IMR-90 (cell line): ENCODE data around the gene HAGH. TPM values are rescaled to one million over a fixed set of nuclear protein-coding genes. Genes with fewer than 3 reads are reported as not detected.

ENCODE experiments used
- ATAC-seq: fragments of 200-7000 bp; cut with Tn5 transposase; 2 replicates; pipeline ENCODE4 v1.9.1; 2020; ENCODE audit warnings: low read depth, mild to moderate bottlenecking, moderate library complexity
- BruUV-seq: library from RNA; stranded (reverse); fragments of 400-500 nt; replicated peaks from 2 replicates; lab custom pipeline; 2021; lab: Mats Ljungman, UMichigan
- CTCF ChIA-PET: fragments of 300-600 bp; formaldehyde crosslinking; extraction: SDS; loops from one replicate; lab custom pipeline; 2021; ENCODE audit warnings: antibody characterized with exemption; lab: Yijun Ruan, JAX
- POLR2A ChIA-PET: fragments of 300-600 bp; sonication (Branson Sonifier 250); formaldehyde crosslinking; loops from one replicate; lab custom pipeline; 2022; ENCODE audit warnings: antibody characterized with exemption; ENCODE audit not compliant: unreplicated experiment; lab: Charles Lee
- DNase-seq: peaks from one replicate; pipeline ENCODE4 v3.0.0; 2013
- H2AFZ ChIP-seq: replicated peaks from 2 replicates; pipeline ENCODE3; 2013; ENCODE audit warnings: low read length, mild to moderate bottlenecking; ENCODE audit not compliant: poor library complexity
- H2AK5ac ChIP-seq: 2 replicates; pipeline ENCODE4 v1.6.1; 2013; ENCODE audit warnings: low read depth, low read length, inconsistent platforms
- H2AK9ac ChIP-seq: replicated peaks from 2 replicates; pipeline ENCODE3; 2013; ENCODE audit warnings: mild to moderate bottlenecking, low read depth, low read length, moderate library complexity; ENCODE audit not compliant: poor library complexity
- H2BK120ac ChIP-seq: 2 replicates; pipeline ENCODE4 v1.6.1; 2013; ENCODE audit warnings: low read depth, low read length, inconsistent platforms
- H2BK15ac ChIP-seq: 3 replicates; pipeline ENCODE4 v1.6.1; 2013; ENCODE audit warnings: low read depth, low read length, inconsistent platforms
- H2BK20ac ChIP-seq: 2 replicates; pipeline ENCODE4 v1.6.1; 2013; ENCODE audit warnings: low read depth, mild to moderate bottlenecking, inconsistent platforms, low read length, moderate library complexity
- H2BK5ac ChIP-seq: 2 replicates; pipeline ENCODE4 v1.6.1; 2013; ENCODE audit warnings: mild to moderate bottlenecking, low read depth, low read length, inconsistent platforms; ENCODE audit not compliant: poor library complexity, severe bottlenecking
- H3K14ac ChIP-seq: replicated peaks from 2 replicates; pipeline ENCODE4 v1.6.1; 2013; ENCODE audit warnings: low read depth, low read length, inconsistent platforms
- H3K18ac ChIP-seq: 2 replicates; pipeline ENCODE4 v1.6.1; 2013; ENCODE audit warnings: low read depth, low read length, control low read depth
- H3K23ac ChIP-seq: 2 replicates; pipeline ENCODE4 v1.6.1; 2013; ENCODE audit warnings: low read depth, low read length, inconsistent platforms
- H3K27ac ChIP-seq: 2 replicates; pipeline ENCODE4 v1.5.1; 2013; ENCODE audit warnings: mild to moderate bottlenecking, control low read depth, low read length; ENCODE audit not compliant: insufficient read depth
- H3K27me3 ChIP-seq: 2 replicates; pipeline ENCODE4 v1.6.1; 2013; ENCODE audit warnings: low read length; ENCODE audit not compliant: control insufficient read depth, insufficient read depth
- H3K36me3 ChIP-seq: 2 replicates; pipeline ENCODE4 v1.6.1; 2013; ENCODE audit warnings: low read length, mixed read lengths; ENCODE audit not compliant: control insufficient read depth, insufficient read depth
- H3K4ac ChIP-seq: 2 replicates; pipeline ENCODE4 v1.6.1; 2013; ENCODE audit warnings: low read depth, low read length, inconsistent platforms
- H3K4me1 ChIP-seq: 2 replicates; pipeline ENCODE4 v1.6.1; 2013; ENCODE audit warnings: low read length, mixed read lengths; ENCODE audit not compliant: control insufficient read depth, insufficient read depth
- H3K4me2 ChIP-seq: 2 replicates; pipeline ENCODE4 v1.6.1; 2013; ENCODE audit warnings: low read depth, mild to moderate bottlenecking, control low read depth, low read length, moderate library complexity
- H3K4me3 ChIP-seq: 2 replicates; pipeline ENCODE4 v1.5.1; 2013; ENCODE audit warnings: low read depth, mild to moderate bottlenecking, control low read depth, low read length, moderate library complexity; ENCODE audit not compliant: insufficient read depth
- H3K56ac ChIP-seq: 2 replicates; pipeline ENCODE4 v1.6.1; 2013; ENCODE audit warnings: low read length, inconsistent platforms; ENCODE audit not compliant: insufficient read depth; ENCODE audit errors: extremely low read depth
- H3K79me1 ChIP-seq, 2 experiments: 2 replicates each; pipeline ENCODE4 v1.6.1; 2013; ENCODE audit warnings: low read length in 2 of 2, inconsistent platforms in 1 of 2, low read depth in 1 of 2
- H3K9ac ChIP-seq: 2 replicates; pipeline ENCODE4 v1.6.1; 2013; ENCODE audit warnings: low read depth, low read length, control low read depth
- H3K9me1 ChIP-seq: 2 replicates; pipeline ENCODE4 v1.6.1; 2013; ENCODE audit warnings: low read length, inconsistent platforms; ENCODE audit not compliant: insufficient read depth
- H3K9me3 ChIP-seq: 2 replicates; pipeline ENCODE4 v1.6.1; 2013; ENCODE audit warnings: low read length; ENCODE audit not compliant: control insufficient read depth, insufficient read depth
- H4K20me1 ChIP-seq: 2 replicates; pipeline ENCODE4 v1.6.1; 2013; ENCODE audit warnings: low read length, inconsistent platforms; ENCODE audit not compliant: insufficient read depth
- H4K5ac ChIP-seq: 2 replicates; pipeline ENCODE4 v1.6.1; 2013; ENCODE audit warnings: mild to moderate bottlenecking, low read depth, low read length, control low read depth
- H4K8ac ChIP-seq, 2 experiments: 2 replicates each; pipeline ENCODE4 v1.6.1; 2013; ENCODE audit warnings: low read depth in 2 of 2, low read length in 2 of 2, control low read depth in 1 of 2, inconsistent platforms in 1 of 2
- H4K91ac ChIP-seq: 2 replicates; pipeline ENCODE4 v1.6.1; 2013; ENCODE audit warnings: low read depth, low read length, inconsistent platforms; ENCODE audit not compliant: insufficient read depth
- BHLHE40 ChIP-seq: fragments of 150-350 bp; IDR thresholded peaks from 2 replicates; pipeline ENCODE4 v1.6.1; 2016; ENCODE audit warnings: mild to moderate bottlenecking, low read depth, low read length
- CEBPB ChIP-seq: IDR thresholded peaks from 2 replicates; pipeline ENCODE4 v1.6.1; 2012; ENCODE audit warnings: low read depth, low read length, improper control_type of control experiment
- CHD1 ChIP-seq: IDR thresholded peaks from 2 replicates; pipeline ENCODE4 v1.6.1; 2012; ENCODE audit warnings: low read depth, low read length, improper control_type of control experiment
- FOS ChIP-seq: fragments of 150-350 bp; IDR thresholded peaks from 2 replicates; pipeline ENCODE4 v1.6.1; 2016; ENCODE audit warnings: low read depth, low read length
- MAFK ChIP-seq: IDR thresholded peaks from 2 replicates; pipeline ENCODE4 v1.6.1; 2012; ENCODE audit warnings: low read depth, low read length, improper control_type of control experiment
- MAZ ChIP-seq: IDR thresholded peaks from 2 replicates; pipeline ENCODE4 v1.6.1; 2012; ENCODE audit warnings: low read depth, mild to moderate bottlenecking, low read length, improper control_type of control experiment, moderate library complexity, borderline replicate concordance
- MXI1 ChIP-seq: IDR thresholded peaks from 2 replicates; pipeline ENCODE4 v1.6.1; 2012; ENCODE audit warnings: low read depth, mild to moderate bottlenecking, low read length, moderate library complexity, borderline replicate concordance
- NFE2L2 ChIP-seq: fragments of 150-350 bp; IDR thresholded peaks from 2 replicates; pipeline ENCODE4 v1.6.1; 2016; ENCODE audit warnings: low read depth, mild to moderate bottlenecking, low read length
- POLR2A ChIP-seq: IDR thresholded peaks from 2 replicates; pipeline ENCODE4 v1.6.1; 2012; ENCODE audit warnings: mild to moderate bottlenecking, low read depth, low read length
- RAD21 ChIP-seq: IDR thresholded peaks from 2 replicates; pipeline ENCODE4 v1.6.1; 2012; ENCODE audit warnings: low read length, improper control_type of control experiment
- RCOR1 ChIP-seq: IDR thresholded peaks from 2 replicates; pipeline ENCODE4 v1.6.1; 2012; ENCODE audit warnings: mild to moderate bottlenecking, low read length, improper control_type of control experiment; ENCODE audit not compliant: insufficient replicate concordance
- RFX5 ChIP-seq: IDR thresholded peaks from 2 replicates; pipeline ENCODE4 v1.8.0; 2012; ENCODE audit warnings: low read depth, mild to moderate bottlenecking, low read length, moderate library complexity
- SMC3 ChIP-seq: fragments of 150-350 bp; IDR thresholded peaks from 2 replicates; pipeline ENCODE4 v1.6.1; 2016; ENCODE audit warnings: low read depth, mild to moderate bottlenecking, antibody characterized with exemption, low read length, moderate library complexity
- WGBS, 2 experiments: methylation state at CpG; one replicate each; pipeline versions ENCODE4 v1.1.5 to v1.1.7; 2013; ENCODE audit warnings: missing lambda C conversion rate in 2 of 2; ENCODE audit not compliant: insufficient read length in 1 of 2; ENCODE audit errors: extremely low coverage in 2 of 2; 5-methylcytosine and 5-hydroxymethylcytosine counted together
- dilution Hi-C: fragments of 300-500 bp; cut with HindIII; formaldehyde crosslinking; loops from one replicate; pipeline ENCODE4 v1.14.3; 2018; ENCODE audit warnings: low sequenced_read_pairs; ENCODE audit not compliant: unreplicated experiment
- in situ Hi-C: fragments of 300-500 bp; cut with MboI; formaldehyde crosslinking; loops from 3 replicates; pipeline ENCODE4 v1.14.3; 2019; ENCODE audit warnings: low sequenced_read_pairs, inconsistent platforms, mixed read lengths
- intact Hi-C: fragments of 100-400 bp; cut with micrococcal nuclease; formaldehyde crosslinking; loops from 2 replicates; pipeline ENCODE4 v1.10.0; 2022
- polyA plus RNA-seq, 3 experiments: library from polyadenylated mRNA; depleted of rRNA; stranded (reverse); fragments of >200 nt; gene quantifications; 2 replicates each; pipeline ENCODE4 v1.2.3, GENCODE V29; 2012; ENCODE audit warnings: low replicate concordance in 1 of 3
- total RNA-seq: library from RNA; depleted of rRNA; stranded (reverse); fragments of >200 nt; gene quantifications from 2 replicates; pipeline ENCODE4 v1.2.3, GENCODE V29; 2012
- TF ChIP-seq, protein P1 (sequence below): fragments of 150-350 bp; IDR thresholded peaks from 2 replicates; pipeline ENCODE4 v1.6.1; 2016; ENCODE audit warnings: low read depth, mild to moderate bottlenecking, low read length, moderate library complexity, borderline replicate concordance
- TF ChIP-seq, protein P2 (sequence below): fragments of 150-350 bp; IDR thresholded peaks from 2 replicates; pipeline ENCODE4 v1.6.1; 2017; ENCODE audit warnings: mild to moderate bottlenecking, antibody characterized with exemption, low read length, low read depth
- TF ChIP-seq, protein P3 (sequence below): conservative IDR thresholded peaks from 2 replicates; pipeline ENCODE4 v1.5.1; 2012; ENCODE audit warnings: mild to moderate bottlenecking, low read depth, low read length, improper control_type of control experiment

Gene HAGH
- total and polyA plus RNA-seq, 2 of the 4 experiments (the other 2 are of a cell fraction) = 30.8 to 52.2 TPM

DNA sequence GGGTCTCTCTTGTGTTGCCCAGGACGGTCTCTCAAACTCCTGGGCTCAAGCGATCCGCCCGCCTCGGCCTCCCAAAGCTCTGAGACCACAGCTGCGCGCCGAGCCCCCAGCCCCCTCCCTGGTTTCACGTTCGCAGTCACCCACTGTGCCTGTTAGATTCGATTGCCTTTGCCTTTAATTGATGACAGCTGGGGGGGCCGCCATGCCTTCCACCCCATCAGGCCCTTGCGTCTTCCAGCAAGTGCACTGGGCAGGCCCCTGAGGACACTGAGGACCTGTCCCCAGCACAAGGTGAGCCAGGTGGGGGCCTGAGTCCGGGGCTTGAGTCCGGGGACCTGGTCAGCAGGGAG is 36.4 kb downstream of the HAGH start:
- H3K4me3 ChIP-seq = no peak overlapping the region
- H3K9me3 ChIP-seq = no peaks in the 10 kb centered on the region
- WGBS, 2 experiments = 87% methylated on average over 11 of the region's 15 CpGs; no CpG with 5 or more reads in 1 of the 2 experiments
- dilution Hi-C loops = no loop called here
- no peak overlapping the region for H2AK9ac ChIP-seq
- no peak overlapping the region for H3K14ac ChIP-seq
- TF ChIP-seq NFE2L2 = no peak
- TF ChIP-seq, protein P1, sequence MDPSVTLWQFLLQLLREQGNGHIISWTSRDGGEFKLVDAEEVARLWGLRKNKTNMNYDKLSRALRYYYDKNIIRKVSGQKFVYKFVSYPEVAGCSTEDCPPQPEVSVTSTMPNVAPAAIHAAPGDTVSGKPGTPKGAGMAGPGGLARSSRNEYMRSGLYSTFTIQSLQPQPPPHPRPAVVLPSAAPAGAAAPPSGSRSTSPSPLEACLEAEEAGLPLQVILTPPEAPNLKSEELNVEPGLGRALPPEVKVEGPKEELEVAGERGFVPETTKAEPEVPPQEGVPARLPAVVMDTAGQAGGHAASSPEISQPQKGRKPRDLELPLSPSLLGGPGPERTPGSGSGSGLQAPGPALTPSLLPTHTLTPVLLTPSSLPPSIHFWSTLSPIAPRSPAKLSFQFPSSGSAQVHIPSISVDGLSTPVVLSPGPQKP = no peak
- TF ChIP-seq POLR2A = no peak
- no peak for TF ChIP-seq RCOR1
- TF ChIP-seq CHD1 = no peak
- no peak for TF ChIP-seq RAD21
- no peak for TF ChIP-seq BHLHE40
- no peak for TF ChIP-seq SMC3
- no peak for TF ChIP-seq CEBPB
- TF ChIP-seq MXI1 = no peak
- TF ChIP-seq, protein P2, sequence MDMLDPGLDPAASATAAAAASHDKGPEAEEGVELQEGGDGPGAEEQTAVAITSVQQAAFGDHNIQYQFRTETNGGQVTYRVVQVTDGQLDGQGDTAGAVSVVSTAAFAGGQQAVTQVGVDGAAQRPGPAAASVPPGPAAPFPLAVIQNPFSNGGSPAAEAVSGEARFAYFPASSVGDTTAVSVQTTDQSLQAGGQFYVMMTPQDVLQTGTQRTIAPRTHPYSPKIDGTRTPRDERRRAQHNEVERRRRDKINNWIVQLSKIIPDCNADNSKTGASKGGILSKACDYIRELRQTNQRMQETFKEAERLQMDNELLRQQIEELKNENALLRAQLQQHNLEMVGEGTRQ = no peak
- no peak for TF ChIP-seq MAZ
- TF ChIP-seq, protein P3, sequence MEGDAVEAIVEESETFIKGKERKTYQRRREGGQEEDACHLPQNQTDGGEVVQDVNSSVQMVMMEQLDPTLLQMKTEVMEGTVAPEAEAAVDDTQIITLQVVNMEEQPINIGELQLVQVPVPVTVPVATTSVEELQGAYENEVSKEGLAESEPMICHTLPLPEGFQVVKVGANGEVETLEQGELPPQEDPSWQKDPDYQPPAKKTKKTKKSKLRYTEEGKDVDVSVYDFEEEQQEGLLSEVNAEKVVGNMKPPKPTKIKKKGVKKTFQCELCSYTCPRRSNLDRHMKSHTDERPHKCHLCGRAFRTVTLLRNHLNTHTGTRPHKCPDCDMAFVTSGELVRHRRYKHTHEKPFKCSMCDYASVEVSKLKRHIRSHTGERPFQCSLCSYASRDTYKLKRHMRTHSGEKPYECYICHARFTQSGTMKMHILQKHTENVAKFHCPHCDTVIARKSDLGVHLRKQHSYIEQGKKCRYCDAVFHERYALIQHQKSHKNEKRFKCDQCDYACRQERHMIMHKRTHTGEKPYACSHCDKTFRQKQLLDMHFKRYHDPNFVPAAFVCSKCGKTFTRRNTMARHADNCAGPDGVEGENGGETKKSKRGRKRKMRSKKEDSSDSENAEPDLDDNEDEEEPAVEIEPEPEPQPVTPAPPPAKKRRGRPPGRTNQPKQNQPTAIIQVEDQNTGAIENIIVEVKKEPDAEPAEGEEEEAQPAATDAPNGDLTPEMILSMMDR = no peak
- no peak for TF ChIP-seq RFX5
- TF ChIP-seq FOS = no peak
- TF ChIP-seq MAFK = no peak
- H4K91ac ChIP-seq = no peak overlapping the region
- intact Hi-C loops = no loop called here
- no peak overlapping the region for H4K8ac ChIP-seq
- no peak overlapping the region for H2BK120ac ChIP-seq
- H2BK20ac ChIP-seq = no peak overlapping the region
- no peak overlapping the region for H3K9ac ChIP-seq
- ChIA-PET POLR2A (no interaction called here), CTCF (no interaction called here)
- H4K20me1 ChIP-seq = peaks cover 24% of the 10 kb centered on the region
- H3K79me1 ChIP-seq = peaks cover 3 to 22% of the 10 kb centered on the region in 2 experiments; a peak in 2 of 4 replicates
- in situ Hi-C loops = no loop called here
- H3K9me1 ChIP-seq = 0 out of 2 replicates have a peak, but pooled peaks cover under 1% of the 10 kb centered on the region
- H2BK15ac ChIP-seq = no peak overlapping the region
- no peak for ATAC-seq
- H4K5ac ChIP-seq = no peak overlapping the region
- no peak overlapping the region for H3K18ac ChIP-seq
- no peaks in the 10 kb centered on the region for H3K27me3 ChIP-seq
- DNase-seq = no peak
- no peak overlapping the region for H3K56ac ChIP-seq
- no peak overlapping the region for H3K4ac ChIP-seq
- no peak overlapping the region for H3K23ac ChIP-seq
- H2AK5ac ChIP-seq = no peak overlapping the region
- no peak overlapping the region for H2AFZ ChIP-seq
- no peak overlapping the region for H3K27ac ChIP-seq
- no TSS peak for BruUV-seq
- H2BK5ac ChIP-seq = no peak overlapping the region
- no peaks in the 10 kb centered on the region for H3K4me1 ChIP-seq
- H3K36me3 ChIP-seq = peaks cover 34% of the 10 kb centered on the region
- H3K4me2 ChIP-seq = no peak overlapping the region
